Activated CD8-positive, alpha-beta memory T cell treated with anti-CD3 and anti-CD28 coated beads, Interleukin-2, amount 50 U/mL, for 24 hours (primary cell): ENCODE measurements around the gene PXYLP1.
"Not testable (repeated sequence)": the region's sequence is repeated elsewhere in the genome, so short reads cannot be mapped to it uniquely, and the experiment has no call there.

Experiments
- DNase-seq: peaks from one replicate; pipeline ENCODE4 v3.0.0-alpha.2; 2020; ENCODE audit errors: extremely low read depth

PXYLP1 gene

GRCh38 chr3:141231101-141231951 lies at the start of gene PXYLP1:
Gene PXYLP1 (plus strand): TSS chr3:141231825. CDS start chr3:141260176, 28,351 bp downstream.
- peak; percentile 59 for DNase-seq

DNA sequence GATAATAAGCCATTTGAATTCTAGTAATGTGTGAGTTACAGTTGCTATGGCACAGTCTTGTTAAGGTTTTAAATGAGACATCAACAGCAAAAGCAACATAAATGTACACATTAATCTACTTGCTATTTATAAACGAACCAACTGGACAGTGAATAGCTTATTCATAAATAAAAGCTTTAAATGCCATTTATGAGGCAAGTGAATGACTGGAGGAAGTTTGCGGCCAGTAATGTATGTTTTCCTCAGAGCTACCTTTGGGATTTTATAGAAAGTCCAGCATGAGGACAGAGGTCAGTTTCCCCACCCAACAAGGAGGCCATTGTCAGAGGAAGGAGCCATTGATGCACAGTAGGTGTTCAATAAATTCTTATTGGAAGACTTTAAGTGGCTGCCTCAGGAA lies 48.0 kb upstream of the PXYLP1 start:
- no peak for DNase-seq

DNA sequence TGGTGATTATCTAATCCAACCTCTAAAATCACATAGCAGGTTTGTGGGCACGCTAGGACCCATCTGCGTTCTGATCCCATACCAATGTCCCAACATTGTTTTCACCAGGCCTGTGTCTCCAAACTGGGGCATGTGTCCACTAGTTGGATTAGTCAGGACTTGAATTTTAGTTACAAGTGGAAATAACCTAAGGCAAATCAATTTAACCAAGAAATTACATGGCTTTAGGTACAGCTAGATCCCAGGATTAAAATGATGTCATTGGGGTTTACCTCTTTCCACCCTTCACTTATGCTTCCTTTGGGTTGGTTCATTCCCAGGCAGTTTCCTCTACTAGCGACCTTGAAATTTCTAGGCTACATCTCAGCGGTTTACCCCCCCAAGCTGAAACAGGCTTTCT lies 47.2 kb upstream of the PXYLP1 start:
- DNase-seq, result no peak

DNA sequence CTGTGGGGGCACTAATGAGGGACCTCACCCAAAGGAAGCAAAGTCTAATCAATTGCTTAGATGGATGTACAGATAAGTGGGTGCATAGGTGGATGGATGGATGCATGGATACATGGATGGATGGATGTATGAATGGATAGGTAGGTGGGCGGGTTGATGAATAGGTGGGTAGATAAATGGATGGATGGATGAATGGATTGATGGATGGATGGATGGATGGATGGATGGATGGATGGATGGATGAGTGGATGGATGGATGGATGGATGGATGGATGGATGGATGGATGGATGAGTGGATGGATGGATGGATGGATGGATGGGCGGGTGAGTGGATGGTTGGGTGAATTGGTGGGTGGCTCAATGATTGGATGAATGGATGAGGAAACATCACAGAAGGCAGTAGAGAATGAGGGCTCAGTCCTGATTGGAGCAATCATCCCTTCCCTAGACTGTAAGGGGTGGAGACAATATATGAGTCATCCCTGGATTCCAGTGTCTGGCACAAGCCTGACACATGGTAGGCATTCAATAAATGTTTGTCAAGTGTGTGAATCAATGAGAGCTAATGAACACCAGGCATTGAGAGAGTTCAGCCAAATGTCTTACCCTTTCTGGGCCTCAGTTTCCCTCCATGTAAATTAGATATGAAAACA lies 40.4 kb upstream of the PXYLP1 start:
- no peak for DNase-seq

DNA sequence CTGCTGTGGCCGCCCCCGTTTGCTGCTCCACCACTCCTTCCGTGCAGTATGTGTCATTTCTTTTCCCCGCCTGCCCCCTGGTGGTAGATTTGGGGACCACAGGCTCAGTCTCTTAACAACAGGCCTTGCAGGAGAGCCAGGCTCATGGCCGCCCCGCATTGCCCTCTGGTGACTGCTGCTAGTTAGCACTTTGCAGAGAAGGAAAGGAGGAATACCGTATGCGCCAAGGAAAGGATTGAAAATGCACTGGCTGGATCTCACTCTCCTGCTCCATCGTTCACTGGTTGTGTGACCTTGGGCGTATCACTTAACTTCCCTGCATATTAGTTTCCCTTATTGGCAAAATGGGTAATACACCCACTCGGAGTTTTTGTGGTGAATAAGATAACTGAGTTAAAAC lies 39.3 kb upstream of the PXYLP1 start:
- DNase-seq, result peak; percentile 97

- DNase-seq, result no peak
These were observed 38.4 kb upstream of the PXYLP1 start for GRCh38 chr3:141193066-141193830.

GRCh38 chr3:141201122-141201521 lies 30.5 kb upstream of the PXYLP1 start:
- DNase-seq, result no peak

DNA sequence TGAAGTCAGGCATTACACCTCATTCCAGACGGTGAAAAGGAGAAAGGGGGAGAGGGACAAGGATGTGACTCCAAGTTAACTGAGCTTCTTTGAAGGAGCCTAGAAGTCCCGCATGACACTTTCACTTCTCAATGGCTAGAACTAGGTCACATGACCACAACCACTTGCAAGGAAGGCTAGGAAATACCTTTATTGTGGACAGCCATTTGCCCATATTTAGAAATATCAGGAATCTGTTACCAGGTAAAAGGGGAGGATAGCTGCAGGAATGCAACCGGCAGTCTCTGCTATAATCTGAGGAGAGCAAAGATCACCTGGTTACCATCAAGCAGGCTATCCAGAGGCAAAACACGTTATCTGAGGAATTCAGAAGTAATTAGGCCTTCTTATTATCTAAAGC lies 28.9 kb upstream of the PXYLP1 start:
- no peak for DNase-seq

DNA sequence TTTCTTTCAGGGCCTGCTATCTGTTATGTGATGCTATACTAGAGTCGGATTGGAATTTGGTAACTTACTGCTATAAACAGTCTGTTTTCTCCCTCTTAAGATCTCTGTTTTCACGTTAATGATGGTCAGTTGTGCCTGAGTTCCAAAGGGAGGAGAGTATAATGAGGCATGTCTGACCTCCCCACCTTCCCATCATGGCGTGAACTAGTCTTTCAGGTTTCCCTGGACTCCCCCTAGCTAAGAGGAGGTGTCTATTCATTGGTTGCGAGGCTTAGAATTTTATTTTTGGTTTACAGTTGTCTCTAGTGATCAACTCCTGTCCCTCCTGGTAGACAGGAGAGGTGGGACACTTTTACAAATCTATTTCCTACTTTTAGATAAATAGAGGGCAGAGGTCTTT lies 27.8 kb upstream of the PXYLP1 start:
- no peak for DNase-seq

GRCh38 chr3:141204343-141204742 lies 27.3 kb upstream of the PXYLP1 start:
- no peak for DNase-seq

DNA sequence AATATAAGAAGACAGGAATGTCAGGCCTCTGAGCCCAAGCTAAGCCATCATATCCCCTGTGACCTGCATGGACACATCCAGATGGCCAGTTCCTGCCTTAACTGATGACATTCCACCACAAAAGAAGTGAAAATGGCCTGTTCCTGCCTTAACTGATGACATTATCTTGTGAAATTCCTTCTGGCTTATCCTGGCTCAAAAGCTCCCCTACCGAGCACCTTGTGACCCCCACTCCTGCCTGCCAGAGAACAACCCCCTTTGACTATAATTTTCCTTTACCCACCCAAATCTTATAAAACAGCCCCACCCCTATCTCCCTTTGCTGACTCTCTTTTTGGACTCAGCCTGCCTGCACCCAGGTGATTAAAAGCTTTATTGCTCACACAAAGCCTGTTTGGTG lies 20.3 kb upstream of the PXYLP1 start:
- not testable (repeated sequence) for DNase-seq

- DNase-seq, result no peak
These were observed 19.5 kb upstream of the PXYLP1 start for GRCh38 chr3:141212101-141212500.

- no peak for DNase-seq
These were observed 19.1 kb upstream of the PXYLP1 start for GRCh38 chr3:141212555-141212954.

DNA sequence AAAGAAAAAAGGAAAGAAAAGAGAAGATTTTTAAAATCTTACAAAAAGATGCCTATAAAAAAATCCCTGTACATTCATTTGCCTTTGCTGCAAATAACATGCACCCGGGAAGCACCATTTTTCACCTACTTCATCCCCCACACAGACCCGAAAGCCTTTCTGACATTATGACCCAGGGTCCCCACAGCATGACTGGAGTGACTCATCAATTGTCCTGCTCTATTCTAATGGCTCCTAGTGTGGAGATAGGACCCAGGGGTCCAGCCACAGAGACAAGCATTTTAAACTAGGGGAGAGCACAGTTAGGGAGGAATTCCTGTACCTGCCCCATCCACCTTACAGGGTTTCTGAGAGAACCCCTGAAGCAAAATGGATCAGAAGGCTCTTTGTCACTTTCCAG lies 14.7 kb upstream of the PXYLP1 start:
- DNase-seq, result no peak

DNA sequence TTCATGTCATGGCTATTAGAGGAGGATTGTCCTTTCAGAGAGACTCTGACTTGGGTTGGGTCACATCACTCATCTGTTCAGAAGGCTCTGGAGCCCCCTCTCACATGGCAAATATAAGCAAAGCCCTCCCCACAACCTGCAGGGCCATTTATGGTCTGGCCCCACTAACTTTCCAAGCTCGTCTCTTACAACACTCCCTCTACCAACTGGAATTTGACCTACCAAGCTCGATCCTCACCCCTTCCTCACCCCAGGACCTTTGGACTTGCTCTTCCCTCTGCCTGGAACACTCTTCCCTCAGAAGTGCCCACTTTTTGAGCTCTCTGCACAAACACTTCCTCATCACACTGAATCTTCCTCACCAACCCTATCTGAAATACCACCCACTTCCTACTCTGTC lies 14.2 kb upstream of the PXYLP1 start:
- DNase-seq, result no peak

- DNase-seq, result no peak
These were observed 13.3 kb upstream of the PXYLP1 start for GRCh38 chr3:141218162-141218835.

GRCh38 chr3:141218926-141219325 lies 12.7 kb upstream of the PXYLP1 start:
- DNase-seq, result no peak

DNA sequence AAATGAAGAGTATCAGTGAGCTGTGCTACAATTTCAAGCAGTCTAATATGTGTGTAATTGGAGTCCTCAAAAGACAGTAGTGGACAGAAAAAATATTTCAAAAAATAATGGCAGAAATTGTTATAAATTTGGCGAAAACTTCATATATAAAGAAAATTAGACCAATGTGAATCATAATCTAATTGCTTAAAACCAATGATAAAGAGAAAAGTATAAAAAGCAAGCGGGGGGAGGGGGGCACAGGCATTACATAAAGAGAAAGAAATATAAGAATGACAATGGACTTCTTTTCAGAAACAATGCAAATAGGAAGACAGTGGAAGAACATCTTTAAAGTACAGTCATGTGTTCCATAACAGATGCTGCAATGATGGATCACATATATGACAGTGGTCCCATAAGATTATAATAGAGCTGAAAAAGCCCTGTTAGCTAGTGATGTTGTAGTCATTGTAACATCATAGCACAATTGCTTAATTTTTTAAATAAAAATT lies 7.9 kb upstream of the PXYLP1 start:
- DNase-seq, result no peak

DNA sequence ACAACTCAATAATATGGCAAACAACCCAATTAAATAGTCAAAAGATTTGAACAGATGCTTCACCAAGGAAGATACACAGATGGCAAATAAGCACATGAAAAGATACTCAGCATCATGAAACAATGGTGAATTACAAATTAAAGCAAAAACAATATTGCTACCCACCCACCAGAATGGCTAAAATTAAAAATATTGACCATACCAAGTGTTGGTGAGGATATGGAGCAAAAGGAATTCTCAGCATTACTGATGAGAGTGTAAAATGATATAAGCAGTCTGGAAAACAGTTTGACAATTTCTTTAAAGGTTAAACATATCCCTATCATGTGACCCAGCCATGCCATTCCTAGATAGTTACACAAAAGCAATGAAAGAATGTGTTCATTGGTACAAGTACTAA lies 5.7 kb upstream of the PXYLP1 start:
- no peak for DNase-seq

DNA sequence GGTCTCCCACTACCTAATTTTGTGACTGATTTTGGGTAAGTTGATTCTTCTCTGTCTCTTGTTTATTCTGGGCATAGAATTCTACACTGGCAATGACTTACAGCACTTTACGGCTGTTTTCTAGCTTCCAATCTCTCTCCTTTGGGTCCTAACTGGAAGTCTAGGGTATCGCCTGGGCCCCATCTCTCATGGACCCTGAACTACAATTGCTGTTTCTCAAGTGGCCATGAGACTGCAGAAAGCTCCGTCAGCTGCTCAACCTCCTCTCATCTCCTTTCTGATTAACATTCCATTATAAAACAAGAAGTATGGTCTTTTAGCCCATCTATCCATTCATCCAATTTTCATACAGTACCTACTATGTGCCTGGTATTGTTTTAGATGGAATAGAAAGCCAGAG lies 4.4 kb upstream of the PXYLP1 start:
- DNase-seq, result no peak

- DNase-seq, result no peak
These were observed 3.9 kb upstream of the PXYLP1 start for GRCh38 chr3:141227752-141228151.

GRCh38 chr3:141228395-141228794 lies 3.2 kb upstream of the PXYLP1 start:
- DNase-seq, result no peak
